ENCODE data around the gene DNAJB14.

GRCh38 chr4:99921174-99921573, 25.2 kb downstream of the DNAJB14 start:
- TF ChIP-seq CTCF (IDR thresholded peaks at IDR 0.05) (no peak), POLR2A (IDR thresholded peaks at IDR 0.05) (no peak), POLR2AphosphoS5 (IDR thresholded peaks at IDR 0.05) (no peak)

All from stomach (tissue), 4 donors.